GM18507 (cell line): Measurements from ENCODE around the gene SPATA32.
A peak's percentile ranks its signal among the peaks of the same experiment; 100 is the strongest.

Source experiments
- DNase-seq: peaks from one replicate; pipeline ENCODE4 v3.0.0; 2011; ENCODE audit warnings: low read depth; ENCODE audit not compliant: insufficient read length; ENCODE audit errors: extremely low spot score
- FAIRE-seq: peaks from 2 replicates; lab custom pipeline; 2011; peaks lifted over from hg19 to GRCh38; lab: Jason Lieb, UNC

SPATA32 gene

GRCh38 chr17:45277216-45277849 is 15.4 kb upstream of the SPATA32 start:
- FAIRE-seq (peak; percentile 95), DNase-seq (peak; percentile 75)

GRCh38 chr17:45276031-45276430 is 14.1 kb upstream of the SPATA32 start:
- FAIRE-seq (no peak), DNase-seq (no peak)

GRCh38 chr17:45274033-45274432 is 12.1 kb upstream of the SPATA32 start:
- no peak for FAIRE-seq

GRCh38 chr17:45273551-45273957 is 11.7 kb upstream of the SPATA32 start:
- FAIRE-seq: no peak
- DNase-seq: no peak

More at GRCh38 chr17:45274033-45274432, 12.1 kb upstream of the SPATA32 start:
- DNase-seq: no peak

GRCh38 chr17:45271603-45272002 is 9.7 kb upstream of the SPATA32 start:
- FAIRE-seq (no peak), DNase-seq (no peak)

GRCh38 chr17:45270828-45271418 is 9.0 kb upstream of the SPATA32 start:
- FAIRE-seq: no peak

GRCh38 chr17:45269912-45270311 is 8.0 kb upstream of the SPATA32 start:
- FAIRE-seq: no peak
- DNase-seq: no peak

More at GRCh38 chr17:45270828-45271418, 9.0 kb upstream of the SPATA32 start:
- no peak for DNase-seq

GRCh38 chr17:45267436-45268055 is 5.7 kb upstream of the SPATA32 start:
- FAIRE-seq: no peak
- DNase-seq: no peak

- FAIRE-seq: no peak
- no peak for DNase-seq
These were observed 4.6 kb upstream of the SPATA32 start for GRCh38 chr17:45266372-45266926.

- no peak for FAIRE-seq
These were observed 3.9 kb upstream of the SPATA32 start for GRCh38 chr17:45265821-45266220.

GRCh38 chr17:45264988-45265387 is 3.1 kb upstream of the SPATA32 start:
- no peak for FAIRE-seq
- no peak for DNase-seq

More at GRCh38 chr17:45265821-45266220, 3.9 kb upstream of the SPATA32 start:
- no peak for DNase-seq

GRCh38 chr17:45264430-45264829 is 2.5 kb upstream of the SPATA32 start:
- FAIRE-seq (no peak), DNase-seq (no peak)

GRCh38 chr17:45263477-45263860 is 1.6 kb upstream of the SPATA32 start:
- FAIRE-seq (no peak), DNase-seq (no peak)

GRCh38 chr17:45262516-45263476 is 902 bp upstream of the SPATA32 start:
- FAIRE-seq (no peak), DNase-seq (no peak)

- DNase-seq: no peak
- no peak for FAIRE-seq
These were observed 1.6 kb downstream of the SPATA32 start for GRCh38 chr17:45260204-45260783.

- no peak for FAIRE-seq
- DNase-seq: no peak
These were observed 2.9 kb downstream of the SPATA32 start for GRCh38 chr17:45258981-45259380.

GRCh38 chr17:45257115-45257514 is 4.8 kb downstream of the SPATA32 start:
- FAIRE-seq (no peak), DNase-seq (no peak)

GRCh38 chr17:45256114-45256966 is 5.6 kb downstream of the SPATA32 start:
- DNase-seq: no peak
- no peak for FAIRE-seq
